ENCODE data around the gene SOWAHB. TPM values are rescaled to one million over a fixed set of nuclear protein-coding genes. Genes with fewer than 3 reads are reported as not detected.

The SOWAHB gene
- polyA plus RNA-seq, 2 of the 4 experiments (the other 2 are of a cell fraction), result 0.04 to 0.10 TPM

DNA sequence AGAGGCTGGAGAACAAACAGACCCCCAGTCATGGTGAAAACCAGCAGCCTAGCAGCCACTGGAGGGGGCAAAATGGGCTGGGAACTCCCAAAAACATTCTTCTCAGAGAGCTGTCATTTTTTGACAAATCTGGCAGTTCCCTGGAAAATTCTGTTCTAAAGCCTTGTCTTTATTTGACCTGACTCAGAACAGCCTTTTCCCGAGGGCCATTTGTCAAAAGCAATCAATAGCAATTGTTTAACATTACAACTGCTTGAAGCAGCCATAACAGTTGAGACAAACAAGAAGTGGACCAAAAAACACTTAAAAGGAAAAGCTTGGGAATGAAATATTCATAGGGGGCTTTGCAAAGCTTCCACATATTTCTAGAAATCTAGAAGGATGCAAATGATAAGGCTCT, 39.6 kb downstream of the SOWAHB start:
- no peak for TF ChIP-seq GATA3 (IDR thresholded peaks at IDR 0.05; ENCODE audit: borderline replicate concordance)
- TF ChIP-seq JUN (IDR thresholded peaks at IDR 0.05), result no peak
- TF ChIP-seq ZNF302 (CRISPR knock-in tag; IDR thresholded peaks at IDR 0.05), result no peak
- no peak for TF ChIP-seq CBX8 (IDR thresholded peaks at IDR 0.05)
- no peak for TF ChIP-seq ATOH8 (CRISPR knock-in tag; IDR thresholded peaks at IDR 0.05; ENCODE audit: low read depth)
- no peak for TF ChIP-seq FOSB (CRISPR knock-in tag; IDR thresholded peaks at IDR 0.05)
- no peak for TF ChIP-seq E2F6 (IDR thresholded peaks at IDR 0.05; ENCODE audit: borderline replicate concordance, low read depth)
- TF ChIP-seq TFCP2L1 (CRISPR knock-in tag; IDR thresholded peaks at IDR 0.05), result no peak
- TF ChIP-seq CEBPB (IDR thresholded peaks at IDR 0.05), result no peak
- no peak for TF ChIP-seq HOXB13 (CRISPR knock-in tag; IDR thresholded peaks at IDR 0.05; ENCODE audit: low read depth)
- no peak for TF ChIP-seq CBX2 (IDR thresholded peaks at IDR 0.05; ENCODE audit: borderline replicate concordance, low read depth)
- TF ChIP-seq EHF (CRISPR knock-in tag; IDR thresholded peaks at IDR 0.05), result no peak
- no peak for TF ChIP-seq PHF8 (IDR thresholded peaks at IDR 0.05; ENCODE audit: borderline replicate concordance, low read depth)
- TF ChIP-seq ZC3H11A (IDR thresholded peaks at IDR 0.05), result no peak
- no peak for TF ChIP-seq JUNB (IDR thresholded peaks at IDR 0.05)
- TF ChIP-seq, protein P1, sequence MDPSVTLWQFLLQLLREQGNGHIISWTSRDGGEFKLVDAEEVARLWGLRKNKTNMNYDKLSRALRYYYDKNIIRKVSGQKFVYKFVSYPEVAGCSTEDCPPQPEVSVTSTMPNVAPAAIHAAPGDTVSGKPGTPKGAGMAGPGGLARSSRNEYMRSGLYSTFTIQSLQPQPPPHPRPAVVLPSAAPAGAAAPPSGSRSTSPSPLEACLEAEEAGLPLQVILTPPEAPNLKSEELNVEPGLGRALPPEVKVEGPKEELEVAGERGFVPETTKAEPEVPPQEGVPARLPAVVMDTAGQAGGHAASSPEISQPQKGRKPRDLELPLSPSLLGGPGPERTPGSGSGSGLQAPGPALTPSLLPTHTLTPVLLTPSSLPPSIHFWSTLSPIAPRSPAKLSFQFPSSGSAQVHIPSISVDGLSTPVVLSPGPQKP (IDR thresholded peaks at IDR 0.05; ENCODE audit: low read depth, low read length), result no peak
- H3K4me3 ChIP-seq, result no peak overlapping the region
- ATAC-seq (no peak), FAIRE-seq (no peak), DNase-seq (ENCODE audit: low read depth in 1 of 2, low spot score in 1 of 2) (no peak)
- ChIA-PET POLR2A (no interaction called here), CTCF (no interaction called here)
- H3K4me2 ChIP-seq, result no peak overlapping the region
- peaks cover 22% of the 10 kb centered on the region for H3K4me1 ChIP-seq
- no peak overlapping the region for H3K27ac ChIP-seq
- WGBS (ENCODE audit: missing lambda C conversion rate), result 50% methylated on average over 1 of the region's 1 CpG
- H3K9me3 ChIP-seq, result no peaks in the 10 kb centered on the region

- Histone ChIP-seq H3K9me3 (no peaks in the 10 kb centered on the region), H3K27ac (peak overlapping the region; percentile 46; a peak in 3 of 6 replicates), H3K4me3 (no peak overlapping the region), H3K4me1 (peaks cover 24% of the 10 kb centered on the region), H3K4me2 (peak overlapping the region; percentile 57)
- FAIRE-seq, result no peak
- ChIA-PET POLR2A (no interaction called here), CTCF (no interaction called here)
- no peak for DNase-seq (ENCODE audit: low read depth in 1 of 2, low spot score in 1 of 2)
- no peak for TF ChIP-seq CHD4 (IDR thresholded peaks at IDR 0.05; ENCODE audit: borderline replicate concordance)
- WGBS (ENCODE audit: missing lambda C conversion rate), result 79% methylated on average over 2 of the region's 2 CpGs
- ATAC-seq, result no peak
These were observed 40.9 kb downstream of the SOWAHB start for GRCh38 chr4:76857074-76857409.

DNA sequence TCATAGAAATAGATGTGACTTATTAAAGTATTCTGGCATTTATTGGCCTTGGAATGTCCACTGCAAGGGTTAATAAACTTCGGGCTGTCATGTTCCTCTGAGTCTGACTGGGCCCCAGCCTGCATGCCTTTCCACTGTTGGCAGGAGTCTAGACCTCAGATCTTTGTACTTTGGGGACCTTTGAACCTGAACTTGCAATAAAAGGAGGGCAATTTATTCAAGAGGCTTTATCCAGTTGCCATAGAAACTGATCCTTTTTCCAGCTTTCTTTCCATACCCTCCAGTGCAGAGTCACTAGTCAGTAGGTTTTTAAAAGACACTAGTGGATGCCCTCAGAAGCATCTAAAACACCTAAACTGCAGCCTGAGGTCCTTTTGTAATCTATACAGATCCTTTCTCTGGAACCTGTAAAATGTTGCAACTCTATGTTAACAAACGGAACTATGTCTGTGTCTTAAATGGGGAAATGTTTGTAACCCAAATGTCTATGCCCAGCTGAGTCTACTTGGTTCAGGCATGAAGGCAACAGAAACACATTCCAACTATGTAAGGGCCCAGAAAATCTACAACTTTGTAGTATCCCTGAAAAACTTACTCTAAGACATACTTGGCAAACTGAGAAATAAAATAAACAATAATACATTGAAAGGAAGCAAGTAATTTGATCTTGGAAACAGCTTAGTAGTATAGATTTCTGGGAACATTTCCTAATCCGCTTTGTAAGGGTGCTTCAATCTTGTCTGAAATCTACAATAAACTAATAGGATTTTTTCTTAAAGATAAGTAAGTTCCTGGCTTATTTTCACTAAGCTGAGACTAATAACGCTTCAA, 41.5 kb downstream of the SOWAHB start:
- DNase-seq (ENCODE audit: low read depth in 1 of 2, low spot score in 1 of 2), result peak in 1 of 2 experiments; percentile 64
- WGBS (ENCODE audit: missing lambda C conversion rate), result 46% methylated on average over 4 of the region's 4 CpGs
- H3K9me3 ChIP-seq, result no peaks in the 10 kb centered on the region
- no peak overlapping the region for H3K4me3 ChIP-seq
- H3K4me1 ChIP-seq, result peaks cover 26% of the 10 kb centered on the region
- no peak for TF ChIP-seq CEBPB (IDR thresholded peaks at IDR 0.05)
- no peak for TF ChIP-seq RARB (CRISPR knock-in tag; IDR thresholded peaks at IDR 0.05)
- TF ChIP-seq, protein P2, sequence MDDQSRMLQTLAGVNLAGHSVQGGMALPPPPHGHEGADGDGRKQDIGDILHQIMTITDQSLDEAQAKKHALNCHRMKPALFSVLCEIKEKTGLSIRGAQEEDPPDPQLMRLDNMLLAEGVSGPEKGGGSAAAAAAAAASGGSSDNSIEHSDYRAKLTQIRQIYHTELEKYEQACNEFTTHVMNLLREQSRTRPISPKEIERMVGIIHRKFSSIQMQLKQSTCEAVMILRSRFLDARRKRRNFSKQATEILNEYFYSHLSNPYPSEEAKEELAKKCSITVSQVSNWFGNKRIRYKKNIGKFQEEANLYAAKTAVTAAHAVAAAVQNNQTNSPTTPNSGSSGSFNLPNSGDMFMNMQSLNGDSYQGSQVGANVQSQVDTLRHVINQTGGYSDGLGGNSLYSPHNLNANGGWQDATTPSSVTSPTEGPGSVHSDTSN (IDR thresholded peaks at IDR 0.05), result no peak
- TF ChIP-seq HEYL (CRISPR knock-in tag; IDR thresholded peaks at IDR 0.05), result no peak
- no peak for TF ChIP-seq JUNB (IDR thresholded peaks at IDR 0.05)
- no peak for TF ChIP-seq RCOR1 (IDR thresholded peaks at IDR 0.05; ENCODE audit: low read depth, low read length)
- no peak for TF ChIP-seq ZC3H11A (IDR thresholded peaks at IDR 0.05)
- TF ChIP-seq EP300 (IDR thresholded peaks at IDR 0.05), result no peak
- TF ChIP-seq ZSCAN20 (CRISPR knock-in tag; IDR thresholded peaks at IDR 0.05), result no peak
- TF ChIP-seq E2F6 (IDR thresholded peaks at IDR 0.05; ENCODE audit: borderline replicate concordance, low read depth), result no peak
- TF ChIP-seq USF2 (IDR thresholded peaks at IDR 0.05), result no peak
- no peak for TF ChIP-seq NPAS2 (CRISPR knock-in tag; IDR thresholded peaks at IDR 0.05; ENCODE audit: borderline replicate concordance)
- H3K4me2 ChIP-seq, result peak overlapping the region; percentile 57
- ChIA-PET POLR2A (no interaction called here), CTCF (interaction anchor here (1.0 kb wide), 1 partner anchor 31 kb away, joined by 3 read pairs; no protein-coding TSS in a partner anchor)
- no peak for FAIRE-seq
- peak; percentile 47 to 81; a peak in 4 of 6 replicates for ATAC-seq
- peak overlapping the region; percentile 46 to 55; a peak in 2 of 6 replicates for H3K27ac ChIP-seq
